Gastroesophageal sphincter (tissue), 3 donors: ENCODE measurements around the gene SF3B5.

Source experiments
- CTCF ChIP-seq, 4 experiments: fragments of 200-600 bp in 2 of 4; fragments of 450-650 bp in 2 of 4; sonication (generic) in 1 of 4; IDR thresholded peaks; one replicate each; pipeline ENCODE4 v1.5.1; 2017 to 2019; ENCODE audit warnings: antibody characterized with exemption in 4 of 4, mild to moderate bottlenecking in 2 of 4, moderate library complexity in 2 of 4
- POLR2A ChIP-seq, 2 donors: fragments of 450-650 bp; IDR thresholded peaks; one replicate each; pipeline ENCODE4 v1.6.1; 2017; ENCODE audit warnings: antibody characterized with exemption in 2 of 2, mild to moderate bottlenecking in 2 of 2, moderate library complexity in 1 of 2
- POLR2AphosphoS5 ChIP-seq: sonication (generic); formaldehyde crosslinking; IDR thresholded peaks from one replicate; pipeline ENCODE4 v1.6.1; 2017; ENCODE audit warnings: antibody characterized with exemption

- TF ChIP-seq CTCF (IDR thresholded peaks at IDR 0.05): no peak
- no peak for TF ChIP-seq POLR2A (IDR thresholded peaks at IDR 0.05)
- no peak for TF ChIP-seq POLR2AphosphoS5
Observed at GRCh38 chr6:144073024-144073423, 22.3 kb downstream of the SF3B5 start.
